WTC11 (cell line): ENCODE results near the gene SLC5A3. TPM values are rescaled to one million over a fixed set of nuclear protein-coding genes. Genes with fewer than 3 reads are reported as not detected.

Experiments used
- ATAC-seq: fragments of 200-7000 bp; cut with Tn5 transposase; 2 replicates; pipeline ENCODE4 v1.10.0; 2021; ENCODE audit warnings: mild to moderate bottlenecking, moderate library complexity
- CTCF ChIA-PET: fragments of 300-600 bp; sonication (Branson Sonifier 250); formaldehyde crosslinking; loops from one replicate; lab custom pipeline; 2021; ENCODE audit warnings: antibody characterized with exemption; lab: Charles Lee
- POLR2A ChIA-PET: fragments of 350-600 bp; sonication (Branson Sonifier 250); formaldehyde crosslinking; loops from one replicate; lab custom pipeline; 2021; ENCODE audit warnings: antibody characterized with exemption; lab: Charles Lee
- DNase-seq: peaks from one replicate; pipeline ENCODE4 v3.0.0; 2021; ENCODE audit warnings: low spot score
- H3K27ac Mint-ChIP-seq: 2 replicates; pipeline ENCODE4 v1.8.0; 2021; ENCODE audit warnings: mixed read lengths
- H3K27me3 Mint-ChIP-seq: 2 replicates; pipeline ENCODE4 v1.8.0; 2021; ENCODE audit warnings: low read depth, mild to moderate bottlenecking, moderate library complexity, mixed read lengths
- H3K36me3 Mint-ChIP-seq: 2 replicates; pipeline ENCODE4 v1.8.0; 2021; ENCODE audit warnings: mixed read lengths
- H3K4me1 Mint-ChIP-seq: 2 replicates; pipeline ENCODE4 v1.8.0; 2022; ENCODE audit warnings: mixed read lengths
- H3K4me3 Mint-ChIP-seq: 2 replicates; pipeline ENCODE4 v1.8.0; 2021; ENCODE audit warnings: mild to moderate bottlenecking, moderate library complexity, mixed read lengths
- H3K9me3 Mint-ChIP-seq: 2 replicates; pipeline ENCODE4 v1.8.0; 2021; ENCODE audit warnings: mixed read lengths
- ATF1 ChIP-seq: sonication (generic); formaldehyde crosslinking; IDR thresholded peaks from 2 replicates; pipeline ENCODE4 v1.8.1; 2023; ENCODE audit warnings: mild to moderate bottlenecking, moderate library complexity, missing genetic modification reagents
- CREB1 ChIP-seq: sonication (generic); formaldehyde crosslinking; IDR thresholded peaks from 2 replicates; pipeline ENCODE4 v1.8.0; 2023; ENCODE audit warnings: mild to moderate bottlenecking, missing genetic modification reagents
- GRHL2 ChIP-seq: fragments of 250-450 bp; sonication (Bioruptor Pico); IDR thresholded peaks from 2 replicates; pipeline ENCODE4 v1.8.0; 2022; ENCODE audit warnings: mild to moderate bottlenecking, moderate library complexity; ENCODE audit not compliant: insufficient replicate concordance, severe bottlenecking
- HMGA2 ChIP-seq: fragments of 250-450 bp; sonication (Bioruptor Pico); IDR thresholded peaks from 2 replicates; pipeline ENCODE4 v1.4.0; 2021; ENCODE audit warnings: mild to moderate bottlenecking, moderate library complexity
- IRF2 ChIP-seq: sonication (generic); formaldehyde crosslinking; IDR thresholded peaks from 2 replicates; pipeline ENCODE4 v1.8.0; 2022; ENCODE audit warnings: low read depth, missing genetic modification reagents, borderline replicate concordance
- JUN ChIP-seq: sonication (generic); formaldehyde crosslinking; IDR thresholded peaks from 2 replicates; pipeline ENCODE4 v1.8.0; 2023; ENCODE audit warnings: mild to moderate bottlenecking, missing genetic modification reagents
- MXD4 ChIP-seq: fragments of 250-450 bp; sonication (Bioruptor Pico); IDR thresholded peaks from 2 replicates; pipeline ENCODE4 v1.8.0; 2021; ENCODE audit warnings: mild to moderate bottlenecking, moderate library complexity, borderline replicate concordance
- MYBL2 ChIP-seq: sonication (generic); formaldehyde crosslinking; IDR thresholded peaks from 2 replicates; pipeline ENCODE4 v1.8.1; 2023; ENCODE audit warnings: mild to moderate bottlenecking, moderate library complexity, missing genetic modification reagents
- NR1H2 ChIP-seq: sonication (generic); formaldehyde crosslinking; IDR thresholded peaks from 2 replicates; pipeline ENCODE4 v1.9.0; 2021; ENCODE audit warnings: mild to moderate bottlenecking, moderate library complexity, missing genetic modification reagents
- NR3C1 ChIP-seq: sonication (generic); formaldehyde crosslinking; conservative IDR thresholded peaks from 2 replicates; pipeline ENCODE4 v1.8.1; 2023; ENCODE audit warnings: low read depth, mild to moderate bottlenecking, missing genetic modification reagents
- RORB ChIP-seq: fragments of 250-450 bp; sonication (Bioruptor Pico); IDR thresholded peaks from 2 replicates; pipeline ENCODE4 v1.9.0; 2021; ENCODE audit warnings: mild to moderate bottlenecking
- ZNF138 ChIP-seq: sonication (generic); formaldehyde crosslinking; conservative IDR thresholded peaks from 2 replicates; pipeline ENCODE4 v1.8.1; 2022; ENCODE audit warnings: mild to moderate bottlenecking, moderate library complexity, missing genetic modification reagents
- ZNF232 ChIP-seq: sonication (generic); formaldehyde crosslinking; IDR thresholded peaks from 2 replicates; pipeline ENCODE4 v1.8.0; 2022; ENCODE audit warnings: mild to moderate bottlenecking, missing genetic modification reagents
- ZNF317 ChIP-seq: sonication (generic); formaldehyde crosslinking; IDR thresholded peaks from 2 replicates; pipeline ENCODE4 v1.8.1; 2023; ENCODE audit warnings: low read depth, mild to moderate bottlenecking, moderate library complexity, missing genetic modification reagents, borderline replicate concordance
- total RNA-seq: library from RNA; stranded (reverse); gene quantifications from 3 replicates; pipeline ENCODE4 v1.2.3, GENCODE V29; 2021
- TF ChIP-seq, protein P1 (sequence below): fragments of 250-450 bp; sonication (Bioruptor Pico); IDR thresholded peaks from 2 replicates; pipeline ENCODE4 v2.1.2; 2022; ENCODE audit warnings: mild to moderate bottlenecking, moderate library complexity
- TF ChIP-seq, protein P2 (sequence below): sonication (generic); formaldehyde crosslinking; conservative IDR thresholded peaks from 2 replicates; pipeline ENCODE4 v1.8.1; 2023; ENCODE audit warnings: mild to moderate bottlenecking, low read depth, missing genetic modification reagents, moderate library complexity
- TF ChIP-seq, protein P3 (sequence below): fragments of 250-450 bp; sonication (Bioruptor Pico); conservative IDR thresholded peaks from 2 replicates; pipeline ENCODE4 v1.9.0; 2021; ENCODE audit warnings: mild to moderate bottlenecking
- TF ChIP-seq, protein P4 (sequence below): sonication (generic); formaldehyde crosslinking; IDR thresholded peaks from 2 replicates; pipeline ENCODE4 v1.8.1; 2023; ENCODE audit warnings: mild to moderate bottlenecking, missing genetic modification reagents, moderate library complexity
- TF ChIP-seq, protein P5 (sequence below): sonication (generic); formaldehyde crosslinking; IDR thresholded peaks from 2 replicates; pipeline ENCODE4 v1.8.1; 2023; ENCODE audit warnings: mild to moderate bottlenecking, moderate library complexity, missing genetic modification reagents
- TF ChIP-seq, protein P6 (sequence below): fragments of 250-450 bp; sonication (Bioruptor Pico); IDR thresholded peaks from 2 replicates; pipeline ENCODE4 v1.9.0; 2021; ENCODE audit warnings: mild to moderate bottlenecking

SLC5A3 gene
- total RNA-seq, 1 experiment from 2014 or later: 14.8 TPM

DNA sequence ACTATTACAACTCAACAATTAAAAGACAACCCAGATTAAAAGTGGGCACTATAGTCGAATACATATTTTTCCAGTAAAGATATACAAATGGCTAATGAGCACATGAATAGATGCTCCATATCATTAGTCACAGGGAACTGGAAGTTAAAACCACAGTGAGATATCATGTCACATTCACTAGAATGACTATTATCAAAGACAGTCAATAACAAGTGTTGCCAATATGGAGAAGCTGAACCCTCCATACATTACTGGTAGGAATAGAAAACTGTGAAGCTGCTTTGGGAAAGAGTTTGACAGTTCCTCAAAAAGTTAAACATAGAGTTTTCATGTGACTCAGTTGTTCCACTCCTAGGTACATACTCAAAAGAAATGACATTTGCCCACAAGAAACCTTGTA lies 30.6 kb upstream of the SLC5A3 start:
- ChIA-PET POLR2A (no interaction called here), CTCF (no interaction called here)
- no peak for ATAC-seq
- no peak for DNase-seq
- TF ChIP-seq ZNF138 (CRISPR knock-in tag) (no peak), MXD4 (CRISPR knock-in tag) (no peak), IRF2 (no peak), ZNF317 (no peak), MYBL2 (CRISPR knock-in tag) (no peak), JUN (no peak), CREB1 (CRISPR knock-in tag) (no peak), NR3C1 (no peak), GRHL2 (CRISPR knock-in tag) (no peak), HMGA2 (CRISPR knock-in tag) (no peak), ZNF232 (no peak), NR1H2 (no peak), RORB (CRISPR knock-in tag) (no peak), ATF1 (CRISPR knock-in tag) (no peak)
- TF ChIP-seq, protein P1, sequence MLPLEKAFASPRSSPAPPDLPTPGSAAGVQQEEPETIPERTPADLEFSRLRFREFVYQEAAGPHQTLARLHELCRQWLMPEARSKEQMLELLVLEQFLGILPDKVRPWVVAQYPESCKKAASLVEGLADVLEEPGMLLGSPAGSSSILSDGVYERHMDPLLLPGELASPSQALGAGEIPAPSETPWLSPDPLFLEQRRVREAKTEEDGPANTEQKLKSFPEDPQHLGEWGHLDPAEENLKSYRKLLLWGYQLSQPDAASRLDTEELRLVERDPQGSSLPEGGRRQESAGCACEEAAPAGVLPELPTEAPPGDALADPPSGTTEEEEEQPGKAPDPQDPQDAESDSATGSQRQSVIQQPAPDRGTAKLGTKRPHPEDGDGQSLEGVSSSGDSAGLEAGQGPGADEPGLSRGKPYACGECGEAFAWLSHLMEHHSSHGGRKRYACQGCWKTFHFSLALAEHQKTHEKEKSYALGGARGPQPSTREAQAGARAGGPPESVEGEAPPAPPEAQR (CRISPR knock-in tag): no peak
- TF ChIP-seq, protein P2, sequence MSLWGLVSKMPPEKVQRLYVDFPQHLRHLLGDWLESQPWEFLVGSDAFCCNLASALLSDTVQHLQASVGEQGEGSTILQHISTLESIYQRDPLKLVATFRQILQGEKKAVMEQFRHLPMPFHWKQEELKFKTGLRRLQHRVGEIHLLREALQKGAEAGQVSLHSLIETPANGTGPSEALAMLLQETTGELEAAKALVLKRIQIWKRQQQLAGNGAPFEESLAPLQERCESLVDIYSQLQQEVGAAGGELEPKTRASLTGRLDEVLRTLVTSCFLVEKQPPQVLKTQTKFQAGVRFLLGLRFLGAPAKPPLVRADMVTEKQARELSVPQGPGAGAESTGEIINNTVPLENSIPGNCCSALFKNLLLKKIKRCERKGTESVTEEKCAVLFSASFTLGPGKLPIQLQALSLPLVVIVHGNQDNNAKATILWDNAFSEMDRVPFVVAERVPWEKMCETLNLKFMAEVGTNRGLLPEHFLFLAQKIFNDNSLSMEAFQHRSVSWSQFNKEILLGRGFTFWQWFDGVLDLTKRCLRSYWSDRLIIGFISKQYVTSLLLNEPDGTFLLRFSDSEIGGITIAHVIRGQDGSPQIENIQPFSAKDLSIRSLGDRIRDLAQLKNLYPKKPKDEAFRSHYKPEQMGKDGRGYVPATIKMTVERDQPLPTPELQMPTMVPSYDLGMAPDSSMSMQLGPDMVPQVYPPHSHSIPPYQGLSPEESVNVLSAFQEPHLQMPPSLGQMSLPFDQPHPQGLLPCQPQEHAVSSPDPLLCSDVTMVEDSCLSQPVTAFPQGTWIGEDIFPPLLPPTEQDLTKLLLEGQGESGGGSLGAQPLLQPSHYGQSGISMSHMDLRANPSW (CRISPR knock-in tag): no peak
- TF ChIP-seq, protein P3, sequence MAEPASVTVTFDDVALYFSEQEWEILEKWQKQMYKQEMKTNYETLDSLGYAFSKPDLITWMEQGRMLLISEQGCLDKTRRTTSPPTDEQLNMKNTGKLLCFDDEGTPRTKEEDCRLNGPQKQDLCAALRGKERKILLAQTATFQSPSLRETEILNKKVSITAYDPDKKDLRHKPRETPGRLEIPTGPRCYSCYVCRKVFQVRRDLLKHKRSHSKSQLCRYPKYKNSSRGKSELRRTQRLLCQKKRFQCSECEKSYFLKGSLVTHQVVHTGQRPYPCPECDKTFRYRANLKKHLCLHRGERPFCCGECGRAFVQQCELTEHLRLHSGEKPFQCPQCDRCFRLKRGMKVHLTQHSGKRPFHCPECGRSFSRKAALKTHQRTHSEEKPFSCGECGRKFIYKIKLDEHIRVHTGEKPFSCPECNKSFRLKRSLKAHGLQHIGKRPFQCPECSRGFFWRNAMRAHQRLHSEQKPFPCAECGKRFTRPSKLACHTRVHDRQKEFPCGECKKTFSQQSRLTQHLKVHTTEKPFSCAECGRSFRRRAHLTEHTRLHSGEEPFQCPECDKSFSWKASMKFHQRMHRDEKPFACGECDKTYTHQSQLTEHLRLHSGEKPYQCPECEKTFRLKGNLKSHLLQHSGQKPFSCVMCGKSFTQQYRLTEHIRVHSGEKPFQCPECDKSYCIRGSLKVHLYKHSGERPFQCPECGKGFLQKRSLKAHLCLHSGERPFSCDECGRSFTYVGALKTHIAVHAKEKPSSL (CRISPR knock-in tag): no peak
- TF ChIP-seq, protein P4, sequence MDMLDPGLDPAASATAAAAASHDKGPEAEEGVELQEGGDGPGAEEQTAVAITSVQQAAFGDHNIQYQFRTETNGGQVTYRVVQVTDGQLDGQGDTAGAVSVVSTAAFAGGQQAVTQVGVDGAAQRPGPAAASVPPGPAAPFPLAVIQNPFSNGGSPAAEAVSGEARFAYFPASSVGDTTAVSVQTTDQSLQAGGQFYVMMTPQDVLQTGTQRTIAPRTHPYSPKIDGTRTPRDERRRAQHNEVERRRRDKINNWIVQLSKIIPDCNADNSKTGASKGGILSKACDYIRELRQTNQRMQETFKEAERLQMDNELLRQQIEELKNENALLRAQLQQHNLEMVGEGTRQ (CRISPR knock-in tag): no peak
- TF ChIP-seq, protein P5, sequence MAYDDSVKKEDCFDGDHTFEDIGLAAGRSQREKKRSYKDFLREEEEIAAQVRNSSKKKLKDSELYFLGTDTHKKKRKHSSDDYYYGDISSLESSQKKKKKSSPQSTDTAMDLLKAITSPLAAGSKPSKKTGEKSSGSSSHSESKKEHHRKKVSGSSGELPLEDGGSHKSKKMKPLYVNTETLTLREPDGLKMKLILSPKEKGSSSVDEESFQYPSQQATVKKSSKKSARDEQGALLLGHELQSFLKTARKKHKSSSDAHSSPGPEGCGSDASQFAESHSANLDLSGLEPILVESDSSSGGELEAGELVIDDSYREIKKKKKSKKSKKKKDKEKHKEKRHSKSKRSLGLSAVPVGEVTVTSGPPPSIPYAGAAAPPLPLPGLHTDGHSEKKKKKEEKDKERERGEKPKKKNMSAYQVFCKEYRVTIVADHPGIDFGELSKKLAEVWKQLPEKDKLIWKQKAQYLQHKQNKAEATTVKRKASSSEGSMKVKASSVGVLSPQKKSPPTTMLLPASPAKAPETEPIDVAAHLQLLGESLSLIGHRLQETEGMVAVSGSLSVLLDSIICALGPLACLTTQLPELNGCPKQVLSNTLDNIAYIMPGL (CRISPR knock-in tag): no peak
- TF ChIP-seq, protein P6, sequence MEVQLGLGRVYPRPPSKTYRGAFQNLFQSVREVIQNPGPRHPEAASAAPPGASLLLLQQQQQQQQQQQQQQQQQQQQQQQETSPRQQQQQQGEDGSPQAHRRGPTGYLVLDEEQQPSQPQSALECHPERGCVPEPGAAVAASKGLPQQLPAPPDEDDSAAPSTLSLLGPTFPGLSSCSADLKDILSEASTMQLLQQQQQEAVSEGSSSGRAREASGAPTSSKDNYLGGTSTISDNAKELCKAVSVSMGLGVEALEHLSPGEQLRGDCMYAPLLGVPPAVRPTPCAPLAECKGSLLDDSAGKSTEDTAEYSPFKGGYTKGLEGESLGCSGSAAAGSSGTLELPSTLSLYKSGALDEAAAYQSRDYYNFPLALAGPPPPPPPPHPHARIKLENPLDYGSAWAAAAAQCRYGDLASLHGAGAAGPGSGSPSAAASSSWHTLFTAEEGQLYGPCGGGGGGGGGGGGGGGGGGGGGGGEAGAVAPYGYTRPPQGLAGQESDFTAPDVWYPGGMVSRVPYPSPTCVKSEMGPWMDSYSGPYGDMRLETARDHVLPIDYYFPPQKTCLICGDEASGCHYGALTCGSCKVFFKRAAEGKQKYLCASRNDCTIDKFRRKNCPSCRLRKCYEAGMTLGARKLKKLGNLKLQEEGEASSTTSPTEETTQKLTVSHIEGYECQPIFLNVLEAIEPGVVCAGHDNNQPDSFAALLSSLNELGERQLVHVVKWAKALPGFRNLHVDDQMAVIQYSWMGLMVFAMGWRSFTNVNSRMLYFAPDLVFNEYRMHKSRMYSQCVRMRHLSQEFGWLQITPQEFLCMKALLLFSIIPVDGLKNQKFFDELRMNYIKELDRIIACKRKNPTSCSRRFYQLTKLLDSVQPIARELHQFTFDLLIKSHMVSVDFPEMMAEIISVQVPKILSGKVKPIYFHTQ (CRISPR knock-in tag): no peak
- H3K4me3 Mint-ChIP-seq: no peak overlapping the region
- no peak overlapping the region for H3K27ac Mint-ChIP-seq
- no peaks in the 10 kb centered on the region for H3K36me3 Mint-ChIP-seq
- no peaks in the 10 kb centered on the region for H3K27me3 Mint-ChIP-seq
- H3K9me3 Mint-ChIP-seq: peaks cover 2% of the 10 kb centered on the region; the same call in 1 of the 2 replicates
- H3K4me1 Mint-ChIP-seq: no peaks in the 10 kb centered on the region
